Dermis lymphatic vessel endothelial cell (primary cell): ENCODE results near the gene PPP1CA. TPM values are rescaled to one million over a fixed set of nuclear protein-coding genes. Genes with fewer than 3 reads are reported as not detected.

ENCODE experiments used
- total RNA-seq: library from RNA; depleted of rRNA; stranded (reverse); fragments of >200 nt; gene quantifications from 2 replicates; pipeline ENCODE4 v1.2.1, GENCODE V29; 2014

Gene PPP1CA
- 233 and 254 TPM in 2 replicates for total RNA-seq

DNA sequence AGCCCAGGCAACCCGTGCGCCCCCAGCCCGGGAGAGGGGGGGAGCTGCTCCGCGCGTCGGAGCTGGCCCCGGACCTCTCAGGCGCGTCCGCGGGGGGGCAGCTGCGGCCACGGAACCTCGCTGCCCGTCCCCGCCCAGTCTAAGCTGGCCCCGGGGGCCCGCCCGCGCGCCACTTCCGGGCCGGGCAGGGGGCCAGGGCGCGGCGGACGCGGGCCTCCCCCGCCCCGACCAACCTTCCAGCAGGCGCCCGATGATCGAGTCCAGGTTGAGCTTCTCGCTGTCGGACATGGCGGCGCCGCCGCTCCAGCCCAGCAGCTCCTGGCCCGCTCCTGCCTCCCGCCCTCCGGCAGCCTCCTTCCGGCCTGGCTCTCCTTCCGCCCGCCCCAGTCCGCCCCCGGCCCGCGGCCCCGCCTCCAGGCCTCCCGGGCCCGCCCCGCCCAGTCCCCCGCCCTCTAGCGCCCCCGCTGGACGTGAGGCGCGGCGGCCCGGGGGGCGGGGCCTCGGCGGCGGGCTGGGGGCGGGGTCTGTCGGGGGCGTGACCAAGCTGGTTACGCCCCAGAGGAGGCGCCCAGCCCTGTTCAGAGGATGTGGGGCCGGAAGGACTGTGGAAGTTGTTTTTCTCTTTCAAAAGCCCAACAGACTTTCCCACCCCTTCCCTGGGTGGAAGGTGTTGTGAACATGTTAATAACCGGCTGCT lies at the start of gene PPP1CA:
Gene PPP1CA (minus strand): TSS at position 364 of the 697 bp plus-strand sequence. CDS start 76 bp downstream, at position 288.

DNA sequence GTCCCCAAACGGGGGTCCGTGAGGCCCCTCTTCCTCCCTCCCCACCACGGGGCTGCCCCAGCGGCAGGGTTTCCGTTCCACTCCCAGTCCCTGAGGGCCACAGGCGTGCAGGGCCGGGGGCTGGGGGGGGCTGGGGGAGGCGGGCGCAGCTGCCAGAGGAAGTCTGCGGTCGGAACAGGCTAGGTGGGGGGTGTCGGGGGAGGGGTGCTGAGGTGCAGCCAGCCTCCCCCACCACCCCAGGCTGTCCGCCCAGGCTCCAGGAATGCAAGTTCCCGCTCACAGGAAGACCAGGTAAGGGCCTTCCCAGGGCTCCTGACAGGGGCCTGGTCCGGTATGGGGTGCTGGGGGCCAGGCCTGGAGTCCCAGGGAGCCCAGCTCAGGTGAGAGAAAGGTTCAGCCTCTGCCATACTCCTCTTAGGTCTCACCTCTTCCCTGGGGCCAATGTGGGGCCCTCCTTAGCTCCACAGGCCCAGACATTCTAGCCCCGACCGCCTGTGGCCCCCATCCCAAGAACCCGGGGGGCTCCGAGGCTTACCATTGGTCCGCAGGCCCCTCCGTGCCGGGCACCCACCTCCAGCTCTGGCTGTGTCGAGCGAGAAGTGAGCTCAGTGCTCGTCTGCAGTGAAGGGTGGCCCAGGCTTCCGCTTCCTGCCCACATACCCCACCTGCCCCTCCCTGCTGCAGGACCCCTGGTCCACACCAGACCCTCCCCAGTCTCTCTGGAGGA lies 35.6 kb upstream of the PPP1CA start, which contains the start of gene PTPRCAP:
Gene PTPRCAP (minus strand): TSS at position 601 of the 727 bp plus-strand sequence. CDS start 63 bp downstream, at position 538.

DNA sequence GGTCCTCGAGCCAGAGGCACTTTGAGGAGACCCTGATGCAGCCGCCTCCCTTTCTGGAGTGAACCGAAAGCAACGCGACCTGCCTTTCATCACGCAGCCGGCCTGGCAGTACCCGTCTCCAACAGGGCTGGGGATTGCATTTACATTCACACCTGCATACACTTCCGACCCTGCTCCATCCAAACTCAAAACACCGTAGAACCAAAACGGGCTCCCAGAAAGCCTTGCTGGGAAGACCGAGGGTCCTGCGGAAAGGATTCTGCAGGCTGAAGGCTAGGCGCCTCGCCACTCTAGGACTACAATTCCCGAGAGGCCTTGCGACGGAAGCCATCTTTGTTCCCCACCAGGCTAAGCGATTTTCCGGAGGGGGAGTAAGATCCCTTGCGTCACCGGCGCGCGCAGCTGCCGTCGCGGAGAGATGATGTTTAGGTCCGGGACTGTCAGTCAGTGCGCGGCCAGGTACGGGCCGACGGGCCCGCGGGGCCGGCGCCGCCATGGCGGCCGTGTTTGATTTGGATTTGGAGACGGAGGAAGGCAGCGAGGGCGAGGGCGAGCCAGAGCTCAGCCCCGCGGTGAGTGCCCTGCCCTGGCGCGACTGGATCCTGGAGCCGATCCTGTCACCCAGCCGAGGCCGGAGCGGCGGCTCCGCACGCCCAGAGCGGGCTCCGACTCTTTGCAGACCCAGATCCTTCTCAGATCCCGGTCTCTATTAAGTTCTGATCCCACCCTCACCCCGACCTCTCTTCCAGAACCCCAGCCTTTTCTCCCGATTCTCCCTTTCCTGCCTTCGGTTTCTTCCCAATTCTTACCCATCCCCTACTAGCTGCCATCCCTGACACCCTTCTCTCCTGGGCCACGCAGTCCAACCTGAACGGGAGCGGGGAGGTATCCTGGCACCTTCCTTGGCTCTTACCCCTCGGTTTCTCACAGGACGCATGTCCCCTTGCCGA lies 26.7 kb upstream of the PPP1CA start, which contains the start of gene RPS6KB2:
Gene RPS6KB2 (plus strand): TSS at position 443 of the 950 bp plus-strand sequence. CDS start 52 bp downstream, at position 495.

DNA sequence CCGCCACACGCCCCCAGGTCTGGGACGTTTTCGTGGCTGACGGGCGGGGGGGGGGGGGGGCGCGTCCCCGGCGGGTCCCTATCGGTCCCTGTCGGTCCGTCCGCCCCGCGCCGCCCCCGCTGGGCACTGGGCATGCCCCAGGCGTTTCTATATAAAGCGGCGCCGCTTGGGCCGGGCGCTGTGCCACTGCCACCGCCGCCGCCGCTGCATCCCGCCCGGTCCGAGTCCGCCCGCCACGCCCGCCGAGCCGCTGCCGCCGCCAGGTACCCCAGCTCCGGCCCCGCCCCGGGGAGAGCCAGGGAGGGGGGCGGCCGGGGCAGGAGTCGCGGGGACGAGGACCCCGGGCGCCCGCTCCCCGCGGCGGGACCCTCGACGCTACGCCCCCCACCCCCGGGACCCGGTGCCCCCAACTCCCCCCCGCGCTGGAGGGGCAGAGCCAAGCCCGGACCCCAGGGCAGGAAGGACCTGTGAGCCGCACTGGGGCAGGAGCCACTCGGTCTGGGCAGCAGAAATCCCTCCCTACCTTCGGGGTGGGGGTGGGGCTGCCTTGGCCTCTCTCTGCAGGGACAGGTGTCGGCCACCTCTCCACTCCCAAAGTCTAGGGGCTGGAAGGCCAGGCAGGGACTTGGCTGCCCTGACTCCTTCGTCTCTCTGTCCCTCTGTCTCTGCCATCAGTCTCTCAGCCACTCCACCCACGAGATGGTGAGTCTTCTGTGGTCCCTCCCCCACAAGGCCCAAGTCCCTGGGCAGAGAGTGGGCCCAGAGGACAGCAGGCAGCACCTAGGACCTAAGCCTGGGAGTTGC lies 14.0 kb upstream of the PPP1CA start, which contains the start of gene CARNS1:
Gene CARNS1 (plus strand): TSS at position 178 of the 804 bp plus-strand sequence. CDS start 522 bp downstream, at position 700.

DNA sequence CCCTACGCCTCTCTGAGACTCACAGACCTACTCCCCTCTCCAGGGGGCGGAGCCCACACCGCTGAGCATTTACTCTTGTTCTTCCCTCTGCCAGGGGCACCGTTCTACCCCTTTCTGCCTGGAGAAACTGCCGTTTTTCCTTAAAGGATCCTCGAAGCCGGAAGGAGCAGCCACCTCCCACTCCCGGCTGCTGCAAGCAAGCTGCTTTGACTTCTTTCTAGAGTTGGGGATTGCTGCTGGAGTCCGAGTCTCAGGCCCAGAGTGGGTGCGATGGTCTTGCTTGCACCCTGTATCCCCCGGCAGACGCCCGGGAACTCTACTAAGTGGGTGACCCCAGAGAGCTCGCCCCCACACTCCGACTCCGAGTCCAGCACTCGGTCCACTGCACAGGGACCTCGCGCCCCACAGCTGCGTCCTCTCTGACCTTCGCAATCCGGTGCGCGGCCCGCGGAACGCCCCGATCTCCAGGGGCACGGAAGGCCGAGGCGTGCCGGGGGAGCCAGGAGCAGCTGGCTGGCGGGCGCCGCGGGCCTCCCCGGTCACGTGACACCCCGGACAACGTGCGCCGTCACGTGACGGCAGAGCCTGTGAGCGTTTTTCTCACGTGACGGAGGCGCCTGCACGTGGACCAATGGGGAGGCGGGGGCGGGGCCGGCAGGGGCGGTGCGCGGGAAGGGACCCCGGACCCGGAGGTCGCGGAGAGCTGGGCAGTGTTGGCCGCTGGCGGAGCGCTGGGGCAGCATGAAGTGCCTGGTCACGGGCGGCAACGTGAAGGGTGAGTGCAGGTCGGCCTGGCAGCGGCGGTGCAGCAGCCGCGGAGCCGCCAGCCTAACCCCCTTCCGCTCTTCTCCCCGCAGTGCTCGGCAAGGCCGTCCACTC lies 10.1 kb downstream of the PPP1CA start, which contains the start of gene RAD9A:
Gene RAD9A (plus strand): TSS at position 683 of the 879 bp plus-strand sequence. CDS start 59 bp downstream, at position 742.

DNA sequence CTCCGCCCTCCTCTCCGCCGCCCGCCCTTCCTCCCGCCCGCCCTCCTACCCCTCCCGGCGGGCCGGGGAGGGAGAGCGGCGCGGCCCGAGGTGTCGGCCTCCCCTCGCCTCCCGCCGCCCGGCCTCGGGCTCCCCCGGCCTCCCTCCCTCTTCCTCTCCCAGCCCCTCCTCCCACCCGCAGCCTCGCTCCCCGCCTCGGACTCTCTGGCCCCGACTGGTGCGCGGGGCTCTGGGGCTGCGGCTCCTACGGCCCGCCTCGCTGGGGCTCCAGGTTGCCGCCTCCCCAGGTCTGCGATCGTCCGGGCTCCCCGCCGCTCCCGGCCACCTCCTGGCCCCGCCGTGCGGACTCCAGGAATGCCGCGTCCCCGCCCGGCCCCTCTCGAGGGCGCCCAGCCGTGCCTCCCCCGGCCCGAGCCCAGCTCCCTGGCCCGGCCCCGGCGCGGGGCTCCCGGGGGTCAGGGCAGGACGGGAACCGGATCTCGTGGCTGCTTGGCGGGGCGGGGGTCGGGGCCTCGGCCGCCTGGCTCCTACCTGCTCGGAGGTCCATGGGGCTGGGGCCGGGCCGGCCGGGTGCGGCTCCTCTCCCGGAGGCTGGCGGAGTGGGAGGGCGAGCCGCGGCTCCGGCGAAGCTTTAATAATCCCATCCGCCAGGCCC lies 28.5 kb downstream of the PPP1CA start, which contains the start of gene CLCF1:
Gene CLCF1 (minus strand): TSS at position 606 of the 655 bp plus-strand sequence. CDS start 59 bp downstream, at position 547.

DNA sequence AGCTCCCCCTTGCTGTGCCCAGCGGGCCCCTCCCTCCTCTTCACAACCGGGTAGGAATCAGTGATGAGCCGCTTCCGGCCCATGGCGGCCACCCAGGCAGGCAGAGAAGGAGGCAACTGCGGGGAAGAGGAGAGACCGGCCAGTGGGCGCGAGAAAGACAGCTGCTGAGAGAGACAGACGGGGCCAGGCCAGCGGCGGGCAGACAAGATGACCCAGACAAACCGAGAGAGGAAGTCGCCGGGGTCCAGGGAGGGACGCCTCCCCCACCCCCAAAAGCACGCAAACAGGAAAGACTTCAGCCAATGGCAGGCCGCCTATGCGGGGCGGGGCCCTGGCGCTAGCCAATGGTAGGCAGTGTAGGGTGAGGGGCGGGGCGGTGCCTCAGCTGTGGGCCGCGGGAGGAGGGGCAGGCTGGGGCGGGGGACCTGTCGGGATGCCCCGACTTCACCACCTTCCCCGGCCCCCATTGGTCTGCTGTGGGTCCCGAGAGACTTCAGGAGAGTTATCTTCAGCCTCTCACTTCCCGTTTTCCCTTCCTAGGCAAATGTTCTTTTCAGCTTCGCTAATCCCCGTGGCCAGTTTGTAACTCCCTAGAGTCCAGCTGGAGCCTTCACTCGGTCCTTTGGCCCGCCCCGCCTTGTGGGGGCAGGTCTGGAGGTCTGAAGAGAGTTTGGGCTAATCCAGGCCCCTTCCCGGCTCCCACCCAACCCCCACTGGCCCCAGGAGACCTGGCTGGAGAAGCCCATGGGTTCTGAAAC lies 48.2 kb downstream of the PPP1CA start, which contains the start of gene POLD4:
Gene POLD4 (minus strand): TSS at position 230 of the 758 bp plus-strand sequence. CDS start 147 bp downstream, at position 83.

Other genes starting within 250 kb of the PPP1CA start
- 22.9 and 26.1 TPM in 2 replicates for gene GRK2, start 135.4 kb downstream of the PPP1CA start, total RNA-seq
- gene ANKRD13D, start 112.6 kb downstream of the PPP1CA start, total RNA-seq = 18.6 and 25.5 TPM in 2 replicates
- gene SSH3, start 98.3 kb downstream of the PPP1CA start, total RNA-seq = 7.8 and 10.2 TPM in 2 replicates
- gene POLD4, start 48.3 kb downstream of the PPP1CA start, total RNA-seq = 22.0 and 30.9 TPM in 2 replicates
- 2.0 and 2.4 TPM in 2 replicates for gene CLCF1, start 28.3 kb downstream of the PPP1CA start, total RNA-seq
- 4.3 and 4.8 TPM in 2 replicates for gene RAD9A, start 9.9 kb downstream of the PPP1CA start, total RNA-seq
- 0.09 and 0.22 TPM in 2 replicates for gene TBC1D10C, start 2.2 kb upstream of the PPP1CA start, total RNA-seq
- 0.09 and 0.22 TPM in 2 replicates for gene CARNS1, start 13.8 kb upstream of the PPP1CA start, total RNA-seq
- 25.0 and 26.3 TPM in 2 replicates for gene RPS6KB2, start 26.6 kb upstream of the PPP1CA start, total RNA-seq
- gene PTPRCAP, start 35.8 kb upstream of the PPP1CA start, total RNA-seq = 0.11 and 0.43 TPM in 2 replicates
- 122 and 145 TPM in 2 replicates for gene CORO1B, start 41.6 kb upstream of the PPP1CA start, total RNA-seq
- not detected in 2 replicates for gene GPR152, start 50.9 kb upstream of the PPP1CA start, total RNA-seq
- gene CABP4, start 53.5 kb upstream of the PPP1CA start, total RNA-seq = 1.5 and 2.0 TPM in 2 replicates
- gene TMEM134, start 67.4 kb upstream of the PPP1CA start, total RNA-seq = 21.1 and 21.8 TPM in 2 replicates
- 101 TPM in 2 replicates for gene AIP, start 81.2 kb upstream of the PPP1CA start, total RNA-seq
- 2.8 and 3.1 TPM in 2 replicates for gene PITPNM1, start 103.5 kb upstream of the PPP1CA start, total RNA-seq
- gene CDK2AP2, start 106.3 kb upstream of the PPP1CA start, total RNA-seq = 10.3 and 23.1 TPM in 2 replicates
- not detected in 2 replicates for gene CABP2, start 121.6 kb upstream of the PPP1CA start, total RNA-seq
- 473 and 682 TPM in 2 replicates for gene GSTP1, start 182.0 kb upstream of the PPP1CA start, total RNA-seq
- 121 and 130 TPM in 2 replicates for gene NDUFV1, start 205.1 kb upstream of the PPP1CA start, total RNA-seq
- gene NUDT8, start 228.1 kb upstream of the PPP1CA start, total RNA-seq = 3.6 and 5.4 TPM in 2 replicates
- gene TBX10, start 237.9 kb upstream of the PPP1CA start, total RNA-seq = not detected in 2 replicates
- not detected in 2 replicates for gene ACY3, start 248.9 kb upstream of the PPP1CA start, total RNA-seq